GM19328 (cell line): Measurements from ENCODE around the gene TSC1.

Source experiments
- ATAC-seq: cut with Tn5 transposase; IDR thresholded peaks from one replicate; pipeline ENCODE4 v1.9.1; 2021; ENCODE audit warnings: mild to moderate bottlenecking, moderate library complexity; ENCODE audit not compliant: unreplicated experiment

The TSC1 gene

GRCh38 chr9:132873403-132873802, 71.0 kb downstream of the TSC1 start:
- no peak for ATAC-seq

- no peak for ATAC-seq
These were observed 75.2 kb downstream of the TSC1 start for GRCh38 chr9:132869266-132869665.

GRCh38 chr9:132866898-132867297, 77.5 kb downstream of the TSC1 start:
- ATAC-seq, result no peak

GRCh38 chr9:132864691-132865090, 79.7 kb downstream of the TSC1 start:
- ATAC-seq, result no peak

GRCh38 chr9:132864277-132864676, 80.1 kb downstream of the TSC1 start:
- ATAC-seq, result no peak

GRCh38 chr9:132863096-132863495, 81.3 kb downstream of the TSC1 start:
- no peak for ATAC-seq

- ATAC-seq, result no peak
These were observed 81.9 kb downstream of the TSC1 start for GRCh38 chr9:132862533-132862932.

- ATAC-seq, result no peak
These were observed 82.8 kb downstream of the TSC1 start for GRCh38 chr9:132861666-132862065.

- no peak for ATAC-seq
These were observed 85.7 kb downstream of the TSC1 start for GRCh38 chr9:132858751-132859150.

GRCh38 chr9:132857616-132858342, 86.6 kb downstream of the TSC1 start:
- ATAC-seq, result no peak

- ATAC-seq, result no peak
These were observed 87.4 kb downstream of the TSC1 start for GRCh38 chr9:132857031-132857430.

GRCh38 chr9:132855904-132856303, 88.5 kb downstream of the TSC1 start:
- ATAC-seq, result no peak

- ATAC-seq, result no peak
These were observed 89.6 kb downstream of the TSC1 start for GRCh38 chr9:132854832-132855231.

- no peak for ATAC-seq
These were observed 90.9 kb downstream of the TSC1 start for GRCh38 chr9:132853482-132853881.

GRCh38 chr9:132849185-132849706, 95.2 kb downstream of the TSC1 start:
- no peak for ATAC-seq

- ATAC-seq, result no peak
These were observed 97.4 kb downstream of the TSC1 start for GRCh38 chr9:132846918-132847515.

- ATAC-seq, result no peak
These were observed 98.1 kb downstream of the TSC1 start for GRCh38 chr9:132846109-132846917.

GRCh38 chr9:132842124-132843044, 102.0 kb downstream of the TSC1 start:
- no peak for ATAC-seq
